ENCODE measurements around the gene IL6R.
A peak's percentile ranks its signal among the peaks of the same experiment; 100 is the strongest.
"Not testable (repeated sequence)": the region's sequence is repeated elsewhere in the genome, so short reads cannot be mapped to it uniquely, and the experiment has no call there.

Gene IL6R

DNA sequence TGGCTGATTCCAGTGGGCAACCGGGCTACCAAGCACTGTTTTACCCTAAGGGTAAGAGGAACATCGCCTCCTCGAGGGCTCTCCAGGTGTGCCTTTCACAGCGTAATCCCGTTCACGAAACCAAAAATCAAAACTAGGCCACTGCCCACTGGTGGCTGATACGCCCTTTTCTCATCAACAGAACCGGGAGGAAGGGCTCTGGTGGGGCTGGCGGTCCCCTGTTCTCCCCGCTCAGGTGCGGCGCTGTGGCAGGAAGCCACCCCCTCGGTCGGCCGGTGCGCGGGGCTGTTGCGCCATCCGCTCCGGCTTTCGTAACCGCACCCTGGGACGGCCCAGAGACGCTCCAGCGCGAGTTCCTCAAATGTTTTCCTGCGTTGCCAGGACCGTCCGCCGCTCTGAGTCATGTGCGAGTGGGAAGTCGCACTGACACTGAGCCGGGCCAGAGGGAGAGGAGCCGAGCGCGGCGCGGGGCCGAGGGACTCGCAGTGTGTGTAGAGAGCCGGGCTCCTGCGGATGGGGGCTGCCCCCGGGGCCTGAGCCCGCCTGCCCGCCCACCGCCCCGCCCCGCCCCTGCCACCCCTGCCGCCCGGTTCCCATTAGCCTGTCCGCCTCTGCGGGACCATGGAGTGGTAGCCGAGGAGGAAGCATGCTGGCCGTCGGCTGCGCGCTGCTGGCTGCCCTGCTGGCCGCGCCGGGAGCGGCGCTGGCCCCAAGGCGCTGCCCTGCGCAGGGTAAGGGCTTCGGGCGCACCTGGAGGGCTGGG lies at the start of gene IL6R:
IL6R (plus strand) TSS at position 360 of the 763 bp plus-strand sequence; CDS start at position 647, 287 bp downstream.
- H3K27ac ChIP-seq: 0 out of 2 replicates have a peak within 1 kb of the TSS, but pooled peaks have one; percentile 53
- no peaks in the 10 kb centered on the region for H3K9me3 ChIP-seq
- H3K36me3 ChIP-seq: no peaks in the 10 kb centered on the region
- H3K4me3 ChIP-seq: peak within 1 kb of the TSS; percentile 66
- peaks cover 76% of the 10 kb centered on the region for H3K4me1 ChIP-seq
- H3K4me2 ChIP-seq: peak within 1 kb of the TSS; percentile 98
- no peaks in the 10 kb centered on the region; the same call in 1 of the 2 replicates for H4K20me1 ChIP-seq
- TF ChIP-seq Cebpa-rat (IDR thresholded peaks at IDR 0.05): peak; percentile 97
- H3K9ac ChIP-seq: peak within 1 kb of the TSS; percentile 59; the same call in 1 of the 2 replicates
- peaks cover 9% of the 10 kb centered on the region for H3K27me3 ChIP-seq

DNA sequence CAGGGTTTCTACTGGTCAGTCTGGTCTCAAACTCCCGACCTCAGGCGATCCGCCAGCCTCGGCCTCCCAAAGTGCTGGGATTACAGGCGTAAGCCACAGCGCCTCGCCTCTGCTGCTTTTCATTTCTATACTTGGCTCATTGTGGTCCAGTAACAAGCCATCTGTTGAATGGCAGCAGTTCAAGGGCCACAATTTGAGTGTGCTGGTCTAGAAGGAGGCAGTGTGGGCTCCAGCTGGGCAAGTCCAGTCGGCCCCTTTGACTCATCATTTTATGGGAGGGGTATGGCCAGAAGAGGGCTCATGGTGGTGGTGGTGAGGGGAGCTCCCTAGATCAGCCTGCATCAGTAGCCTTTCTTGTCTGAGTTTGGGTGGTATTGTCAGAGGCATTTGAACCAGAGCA lies 46.6 kb upstream of the IL6R start:
- Histone ChIP-seq H3K4me3 (no peak overlapping the region), H3K36me3 (no peaks in the 10 kb centered on the region), H4K20me1 (no peaks in the 10 kb centered on the region), H3K27me3 (no peaks in the 10 kb centered on the region), H3K9ac (no peak overlapping the region), H3K4me1 (peaks cover 4% of the 10 kb centered on the region), H3K9me3 (no peaks in the 10 kb centered on the region), H3K27ac (no peak overlapping the region), H3K4me2 (no peak overlapping the region)
- TF ChIP-seq Cebpa-rat (IDR thresholded peaks at IDR 0.05): no peak

DNA sequence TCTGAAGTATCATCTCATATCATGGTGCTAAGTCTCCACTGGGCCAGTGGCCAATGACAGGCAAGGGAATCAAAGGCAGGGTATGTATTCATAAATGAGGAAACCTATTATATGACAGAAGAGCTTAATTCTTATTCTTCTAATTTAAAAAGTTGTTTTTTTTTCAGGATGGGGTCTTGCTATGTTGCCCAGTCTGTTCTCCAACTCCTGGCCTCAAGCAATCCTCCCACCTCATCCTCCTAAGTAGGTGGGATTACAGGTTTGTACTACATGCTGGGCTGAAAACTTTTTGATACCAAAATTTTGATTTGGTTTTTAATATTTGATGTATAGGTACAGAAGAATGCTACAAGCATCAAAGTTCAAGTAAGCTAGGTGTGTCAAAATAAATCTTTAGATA lies 44.9 kb upstream of the IL6R start:
- H3K4me1 ChIP-seq: no peaks in the 10 kb centered on the region
- no peak for TF ChIP-seq Cebpa-rat (IDR thresholded peaks at IDR 0.05)

GRCh38 chr1:154360881-154361280 lies 44.3 kb upstream of the IL6R start:
- H4K20me1 ChIP-seq, H3K4me2 ChIP-seq, H3K4me3 ChIP-seq, H3K9ac ChIP-seq, H3K9me3 ChIP-seq, H3K4me1 ChIP-seq, H3K27ac ChIP-seq, H3K27me3 ChIP-seq, H3K36me3 ChIP-seq: not testable (repeated sequence)

More for the DNA sequence above, 44.9 kb upstream of the IL6R start:
- Histone ChIP-seq H4K20me1 (no peaks in the 10 kb centered on the region), H3K36me3 (no peaks in the 10 kb centered on the region), H3K4me3 (no peak overlapping the region), H3K27ac (no peak overlapping the region), H3K9me3 (no peaks in the 10 kb centered on the region), H3K4me2 (no peak overlapping the region), H3K9ac (no peak overlapping the region), H3K27me3 (no peaks in the 10 kb centered on the region)

DNA sequence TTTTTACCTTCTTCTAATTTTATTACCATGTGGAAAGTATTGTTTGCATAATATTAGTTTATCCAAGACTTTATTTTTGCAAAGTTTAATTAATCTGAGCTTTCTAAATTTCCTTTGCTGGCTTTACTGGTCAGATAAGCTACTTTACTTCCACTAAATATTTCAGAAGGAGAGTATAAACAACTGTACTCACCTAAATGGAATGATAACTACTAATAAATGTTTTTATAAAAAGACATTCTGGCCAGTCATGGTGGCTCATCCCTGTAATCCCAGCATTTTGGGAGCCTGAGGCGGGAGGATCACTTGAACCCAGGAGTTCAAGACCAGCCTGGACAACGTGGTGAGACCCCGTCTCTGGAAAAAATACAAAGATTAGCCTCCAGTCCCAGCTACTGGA lies 43.8 kb upstream of the IL6R start:
- Histone ChIP-seq H3K4me2 (no peak overlapping the region), H3K9ac (no peak overlapping the region), H3K36me3 (no peaks in the 10 kb centered on the region), H3K9me3 (no peaks in the 10 kb centered on the region), H3K27ac (no peak overlapping the region), H3K4me1 (no peaks in the 10 kb centered on the region), H4K20me1 (no peaks in the 10 kb centered on the region), H3K4me3 (no peak overlapping the region), H3K27me3 (no peaks in the 10 kb centered on the region)
- TF ChIP-seq Cebpa-rat (IDR thresholded peaks at IDR 0.05): no peak

GRCh38 chr1:154371436-154371835 lies 33.7 kb upstream of the IL6R start:
- Histone ChIP-seq H3K4me3 (no peak overlapping the region), H3K9ac (no peak overlapping the region), H3K4me1 (0 out of 2 replicates have a peak, but pooled peaks cover 4% of the 10 kb centered on the region), H3K4me2 (no peak overlapping the region), H3K27me3 (no peaks in the 10 kb centered on the region), H3K36me3 (no peaks in the 10 kb centered on the region), H3K9me3 (no peaks in the 10 kb centered on the region), H4K20me1 (no peaks in the 10 kb centered on the region), H3K27ac (no peak overlapping the region)
- TF ChIP-seq Cebpa-rat (IDR thresholded peaks at IDR 0.05): no peak

GRCh38 chr1:154373777-154374357 lies 31.3 kb upstream of the IL6R start:
- H4K20me1 ChIP-seq, H3K36me3 ChIP-seq, H3K4me2 ChIP-seq, H3K4me3 ChIP-seq, H3K9me3 ChIP-seq, H3K9ac ChIP-seq, H3K27me3 ChIP-seq, H3K27ac ChIP-seq: not testable (repeated sequence)
- peaks cover 14% of the 10 kb centered on the region for H3K4me1 ChIP-seq

DNA sequence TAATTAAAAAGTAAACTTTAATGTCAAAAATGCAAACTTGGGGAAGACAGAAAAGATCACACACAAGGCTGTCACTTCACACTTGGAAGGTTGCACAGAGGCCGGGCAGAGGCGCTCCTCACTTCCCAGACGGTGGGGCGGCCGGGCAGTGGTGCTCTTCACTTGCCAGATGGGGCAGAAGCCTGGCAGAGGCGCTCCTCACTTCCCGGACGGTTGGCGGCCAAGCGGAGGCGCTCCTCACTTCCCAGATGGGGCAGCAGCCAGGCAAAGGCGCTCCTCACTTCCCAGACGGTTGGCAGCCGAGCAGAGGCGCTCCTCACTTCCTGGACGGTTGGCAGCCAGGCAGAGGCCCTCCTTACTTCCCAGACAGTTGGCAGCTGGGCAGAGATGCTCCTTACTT lies 25.8 kb upstream of the IL6R start:
- no peaks in the 10 kb centered on the region for H3K27me3 ChIP-seq
- no peak overlapping the region for H3K27ac ChIP-seq
- no peaks in the 10 kb centered on the region for H4K20me1 ChIP-seq

GRCh38 chr1:154384650-154385489 lies 20.3 kb upstream of the IL6R start:
- Histone ChIP-seq H3K9ac (no peak overlapping the region), H3K4me2 (no peak overlapping the region), H3K9me3 (no peaks in the 10 kb centered on the region), H3K27me3 (no peaks in the 10 kb centered on the region), H3K4me1 (no peaks in the 10 kb centered on the region), H3K36me3 (no peaks in the 10 kb centered on the region), H3K27ac (no peak overlapping the region), H3K4me3 (no peak overlapping the region), H4K20me1 (no peaks in the 10 kb centered on the region)
- TF ChIP-seq Cebpa-rat (IDR thresholded peaks at IDR 0.05): no peak

More for the DNA sequence above, 25.8 kb upstream of the IL6R start:
- Histone ChIP-seq H3K4me1 (peaks cover 10% of the 10 kb centered on the region), H3K4me2 (no peak overlapping the region), H3K4me3 (no peak overlapping the region), H3K9ac (no peak overlapping the region), H3K36me3 (no peaks in the 10 kb centered on the region), H3K9me3 (no peaks in the 10 kb centered on the region)
- TF ChIP-seq Cebpa-rat (IDR thresholded peaks at IDR 0.05): no peak

Measured in BLaER1 (cell line).